ENCODE measurements around the gene DBN1. TPM values are rescaled to one million over a fixed set of nuclear protein-coding genes. Genes with fewer than 3 reads are reported as not detected.

DBN1 gene
- total and polyA plus RNA-seq, 9 of the 15 experiments (the other 6 are each of a cell fraction or from before 2014, with no cell fraction given): 0.25 to 87.2 (median 27.9) TPM

- TF ChIP-seq SP1 (CRISPR knock-in tag; IDR thresholded peaks at IDR 0.05) (peak; percentile 97), XRCC4 (IDR thresholded peaks at IDR 0.05; ENCODE audit: extremely low read depth, insufficient read depth, insufficient read length) (no peak), MAX (CRISPR knock-in tag; IDR thresholded peaks at IDR 0.05) (peak; percentile 36; the same call in 1 of the 2 replicates), RBM25 (IDR thresholded peaks at IDR 0.05; ENCODE audit: low read depth, low read length, severe bottlenecking) (peak; percentile 93), MTA2 (IDR thresholded peaks at IDR 0.05; ENCODE audit: low read depth) (0 out of 2 replicates have a peak, but pooled peaks have one; percentile 17), SMAD4 (CRISPR knock-in tag; conservative IDR thresholded peaks at IDR 0.05) (peak; percentile 74), ZBTB7A (IDR thresholded peaks at IDR 0.05; ENCODE audit: borderline replicate concordance, control insufficient read depth, low read depth, low read length) (peak; percentile 89), ETV1 (tag; conservative IDR thresholded peaks at IDR 0.05; ENCODE audit: low read depth) (peak; percentile 28; the same call in 1 of the 2 replicates), ESRRB (CRISPR knock-in tag; IDR thresholded peaks at IDR 0.05; ENCODE audit: borderline replicate concordance) (no peak), ETV5 (CRISPR knock-in tag; IDR thresholded peaks at IDR 0.05; ENCODE audit: low read depth) (0 out of 2 replicates have a peak, but pooled peaks have one; percentile 65), RNF2 (IDR thresholded peaks at IDR 0.05) (0 out of 2 replicates have a peak, but pooled peaks have one; percentile 38), SRF (CRISPR knock-in tag; IDR thresholded peaks at IDR 0.05) (no peak), SIRT6 (IDR thresholded peaks at IDR 0.05; ENCODE audit: low read depth, low read length) (no peak), PRPF4 (IDR thresholded peaks at IDR 0.05; ENCODE audit: insufficient read depth, low read depth, low read length, poor library complexity, severe bottlenecking) (no peak), SMARCA4 (IDR thresholded peaks at IDR 0.05) (peak; percentile 12; the same call in 1 of the 2 replicates), FOXA3 (CRISPR knock-in tag; conservative IDR thresholded peaks at IDR 0.05 in 1 of 2, IDR thresholded peaks at IDR 0.05 in 1 of 2) (0 out of 4 replicates have a peak, but pooled peaks of 1 of the 2 experiments have one; percentile 4), TAF1 (IDR thresholded peaks at IDR 0.05; ENCODE audit: control insufficient read depth, extremely low read depth, insufficient read depth, low read length, severe bottlenecking) (peak; percentile 90), CHD2 (IDR thresholded peaks at IDR 0.05; ENCODE audit: low read depth, low read length) (0 out of 2 replicates have a peak, but pooled peaks have one; percentile 11)
- TF ChIP-seq, protein P1, sequence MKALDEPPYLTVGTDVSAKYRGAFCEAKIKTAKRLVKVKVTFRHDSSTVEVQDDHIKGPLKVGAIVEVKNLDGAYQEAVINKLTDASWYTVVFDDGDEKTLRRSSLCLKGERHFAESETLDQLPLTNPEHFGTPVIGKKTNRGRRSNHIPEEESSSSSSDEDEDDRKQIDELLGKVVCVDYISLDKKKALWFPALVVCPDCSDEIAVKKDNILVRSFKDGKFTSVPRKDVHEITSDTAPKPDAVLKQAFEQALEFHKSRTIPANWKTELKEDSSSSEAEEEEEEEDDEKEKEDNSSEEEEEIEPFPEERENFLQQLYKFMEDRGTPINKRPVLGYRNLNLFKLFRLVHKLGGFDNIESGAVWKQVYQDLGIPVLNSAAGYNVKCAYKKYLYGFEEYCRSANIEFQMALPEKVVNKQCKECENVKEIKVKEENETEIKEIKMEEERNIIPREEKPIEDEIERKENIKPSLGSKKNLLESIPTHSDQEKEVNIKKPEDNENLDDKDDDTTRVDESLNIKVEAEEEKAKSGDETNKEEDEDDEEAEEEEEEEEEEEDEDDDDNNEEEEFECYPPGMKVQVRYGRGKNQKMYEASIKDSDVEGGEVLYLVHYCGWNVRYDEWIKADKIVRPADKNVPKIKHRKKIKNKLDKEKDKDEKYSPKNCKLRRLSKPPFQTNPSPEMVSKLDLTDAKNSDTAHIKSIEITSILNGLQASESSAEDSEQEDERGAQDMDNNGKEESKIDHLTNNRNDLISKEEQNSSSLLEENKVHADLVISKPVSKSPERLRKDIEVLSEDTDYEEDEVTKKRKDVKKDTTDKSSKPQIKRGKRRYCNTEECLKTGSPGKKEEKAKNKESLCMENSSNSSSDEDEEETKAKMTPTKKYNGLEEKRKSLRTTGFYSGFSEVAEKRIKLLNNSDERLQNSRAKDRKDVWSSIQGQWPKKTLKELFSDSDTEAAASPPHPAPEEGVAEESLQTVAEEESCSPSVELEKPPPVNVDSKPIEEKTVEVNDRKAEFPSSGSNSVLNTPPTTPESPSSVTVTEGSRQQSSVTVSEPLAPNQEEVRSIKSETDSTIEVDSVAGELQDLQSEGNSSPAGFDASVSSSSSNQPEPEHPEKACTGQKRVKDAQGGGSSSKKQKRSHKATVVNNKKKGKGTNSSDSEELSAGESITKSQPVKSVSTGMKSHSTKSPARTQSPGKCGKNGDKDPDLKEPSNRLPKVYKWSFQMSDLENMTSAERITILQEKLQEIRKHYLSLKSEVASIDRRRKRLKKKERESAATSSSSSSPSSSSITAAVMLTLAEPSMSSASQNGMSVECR (CRISPR knock-in tag; IDR thresholded peaks at IDR 0.05): no peak
- TF ChIP-seq, protein P2, sequence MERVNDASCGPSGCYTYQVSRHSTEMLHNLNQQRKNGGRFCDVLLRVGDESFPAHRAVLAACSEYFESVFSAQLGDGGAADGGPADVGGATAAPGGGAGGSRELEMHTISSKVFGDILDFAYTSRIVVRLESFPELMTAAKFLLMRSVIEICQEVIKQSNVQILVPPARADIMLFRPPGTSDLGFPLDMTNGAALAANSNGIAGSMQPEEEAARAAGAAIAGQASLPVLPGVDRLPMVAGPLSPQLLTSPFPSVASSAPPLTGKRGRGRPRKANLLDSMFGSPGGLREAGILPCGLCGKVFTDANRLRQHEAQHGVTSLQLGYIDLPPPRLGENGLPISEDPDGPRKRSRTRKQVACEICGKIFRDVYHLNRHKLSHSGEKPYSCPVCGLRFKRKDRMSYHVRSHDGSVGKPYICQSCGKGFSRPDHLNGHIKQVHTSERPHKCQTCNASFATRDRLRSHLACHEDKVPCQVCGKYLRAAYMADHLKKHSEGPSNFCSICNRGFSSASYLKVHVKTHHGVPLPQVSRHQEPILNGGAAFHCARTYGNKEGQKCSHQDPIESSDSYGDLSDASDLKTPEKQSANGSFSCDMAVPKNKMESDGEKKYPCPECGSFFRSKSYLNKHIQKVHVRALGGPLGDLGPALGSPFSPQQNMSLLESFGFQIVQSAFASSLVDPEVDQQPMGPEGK (CRISPR knock-in tag; IDR thresholded peaks at IDR 0.05; ENCODE audit: borderline replicate concordance): no peak
Measured at GRCh38 chr5:177497292-177498012, 24.0 kb upstream of the DBN1 start, which contains the start of gene PDLIM7 (continued).

Measured in K562 (cell line).